ENCODE data around the gene STK32B. TPM values are rescaled to one million over a fixed set of nuclear protein-coding genes. Genes with fewer than 3 reads are reported as not detected.

STK32B gene
- total and polyA plus RNA-seq, 9 of the 15 experiments (the other 6 are each of a cell fraction or from before 2014, with no cell fraction given) = 0.03 to 0.20 (median 0.07) TPM; not detected in 2

GRCh38 chr4:5004496-5004895 lies 46.8 kb upstream of the STK32B start:
- 78% methylated on average over 6 of the region's 8 CpGs for WGBS (ENCODE audit: insufficient coverage, low coverage, missing lambda C conversion rate)
- Histone ChIP-seq H3K4me1 (replicated peaks in 1 of 2; ENCODE audit: control insufficient read depth in 2 of 2, insufficient read depth in 2 of 2, low read length in 2 of 2) (peaks cover 23 to 26% of the 10 kb centered on the region in 2 experiments), H2AFZ (ENCODE audit: low read depth, low read length) (no peak overlapping the region), H3K4me2 (ENCODE audit: insufficient read depth, low read length) (no peak overlapping the region), H3K4me3 (no peak overlapping the region), H3K36me3 (ENCODE audit: control insufficient read depth, insufficient read depth, low read length) (no peaks in the 10 kb centered on the region), H3K79me2 (ENCODE audit: control insufficient read depth, insufficient read depth, low read length) (no peaks in the 10 kb centered on the region), H3K9me3 (replicated peaks; ENCODE audit: control insufficient read depth, insufficient read depth, low read depth, low read length) (no peaks in the 10 kb centered on the region), H3K27ac (ENCODE audit: extremely low read depth, low read depth, low read length) (no peak overlapping the region), H3K9me1 (ENCODE audit: control insufficient read depth, insufficient read depth, low read length) (no peaks in the 10 kb centered on the region), H3K27me3 (ENCODE audit: control insufficient read depth in 2 of 2, insufficient read depth in 2 of 2, low read length in 2 of 2) (no peaks in the 10 kb centered on the region), H4K20me1 (replicated peaks; ENCODE audit: control insufficient read depth, insufficient read depth, low read length) (no peaks in the 10 kb centered on the region), H3K9ac (ENCODE audit: insufficient read depth in 1 of 2, low read depth in 2 of 2, low read length in 2 of 2) (no peak overlapping the region)
- in situ Hi-C loops (cut with MboI) = no loop called here
- CTCF ChIA-PET (ENCODE audit: low intra/inter-chr PET ratio) = no interaction called here
- DNase-seq (ENCODE audit: extremely low read depth in 1 of 4, low spot score in 3 of 4) = no peak
- POLR2A ChIA-PET = no interaction called here
- no peak for ATAC-seq
- FAIRE-seq = no peak
- intact Hi-C loops (cut with micrococcal nuclease) = no loop called here
- BruUV-seq (replicated peaks) = no TSS peak
- TF ChIP-seq SMARCA5 (IDR thresholded peaks at IDR 0.05) = no peak
- no peak for TF ChIP-seq CREBBP (IDR thresholded peaks at IDR 0.05; ENCODE audit: low read depth, low read length)
- peak; percentile 25; the same call in 1 of the 2 replicates for TF ChIP-seq BCOR (IDR thresholded peaks at IDR 0.05)
- 0 out of 4 replicates have a peak, but pooled peaks of 1 of the 2 experiments have one; percentile 27 for TF ChIP-seq KDM1A (IDR thresholded peaks at IDR 0.05)
- no peak for TF ChIP-seq TRIM24 (IDR thresholded peaks at IDR 0.05)
- no peak for TF ChIP-seq ZNF140 (CRISPR knock-in tag; IDR thresholded peaks at IDR 0.05)
- peak; percentile 71 for TF ChIP-seq ZFP36 (IDR thresholded peaks at IDR 0.05; ENCODE audit: low read depth, low read length, partially characterized antibody)
- no peak for TF ChIP-seq BDP1 (IDR thresholded peaks at IDR 0.05; ENCODE audit: insufficient read depth, insufficient read length)
- TF ChIP-seq, protein P1, sequence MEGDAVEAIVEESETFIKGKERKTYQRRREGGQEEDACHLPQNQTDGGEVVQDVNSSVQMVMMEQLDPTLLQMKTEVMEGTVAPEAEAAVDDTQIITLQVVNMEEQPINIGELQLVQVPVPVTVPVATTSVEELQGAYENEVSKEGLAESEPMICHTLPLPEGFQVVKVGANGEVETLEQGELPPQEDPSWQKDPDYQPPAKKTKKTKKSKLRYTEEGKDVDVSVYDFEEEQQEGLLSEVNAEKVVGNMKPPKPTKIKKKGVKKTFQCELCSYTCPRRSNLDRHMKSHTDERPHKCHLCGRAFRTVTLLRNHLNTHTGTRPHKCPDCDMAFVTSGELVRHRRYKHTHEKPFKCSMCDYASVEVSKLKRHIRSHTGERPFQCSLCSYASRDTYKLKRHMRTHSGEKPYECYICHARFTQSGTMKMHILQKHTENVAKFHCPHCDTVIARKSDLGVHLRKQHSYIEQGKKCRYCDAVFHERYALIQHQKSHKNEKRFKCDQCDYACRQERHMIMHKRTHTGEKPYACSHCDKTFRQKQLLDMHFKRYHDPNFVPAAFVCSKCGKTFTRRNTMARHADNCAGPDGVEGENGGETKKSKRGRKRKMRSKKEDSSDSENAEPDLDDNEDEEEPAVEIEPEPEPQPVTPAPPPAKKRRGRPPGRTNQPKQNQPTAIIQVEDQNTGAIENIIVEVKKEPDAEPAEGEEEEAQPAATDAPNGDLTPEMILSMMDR (IDR thresholded peaks at IDR 0.05 in 2 of 3, conservative IDR thresholded peaks at IDR 0.05 in 1 of 3; ENCODE audit: insufficient read depth in 2 of 3, low read depth in 1 of 3, low read length in 3 of 3) = no peak
- TF ChIP-seq TCF7L2 (IDR thresholded peaks at IDR 0.05; ENCODE audit: low read depth, low read length) = no peak
- no peak for TF ChIP-seq CBFA2T2 (conservative IDR thresholded peaks at IDR 0.05)
- TF ChIP-seq RBM25 (IDR thresholded peaks at IDR 0.05; ENCODE audit: low read depth, low read length, severe bottlenecking) = peak; percentile 26
- TF ChIP-seq ZNF584 (CRISPR knock-in tag; IDR thresholded peaks at IDR 0.05; ENCODE audit: low read depth) = no peak
